CD4-positive, alpha-beta T cell treated with Interferon gamma for 1 hour (primary cell): ENCODE measurements around the gene CACNA1I.

Source experiments
- DNase-seq: peaks from one replicate; pipeline ENCODE4 v3.0.0-alpha.2; 2020

The CACNA1I gene

DNA sequence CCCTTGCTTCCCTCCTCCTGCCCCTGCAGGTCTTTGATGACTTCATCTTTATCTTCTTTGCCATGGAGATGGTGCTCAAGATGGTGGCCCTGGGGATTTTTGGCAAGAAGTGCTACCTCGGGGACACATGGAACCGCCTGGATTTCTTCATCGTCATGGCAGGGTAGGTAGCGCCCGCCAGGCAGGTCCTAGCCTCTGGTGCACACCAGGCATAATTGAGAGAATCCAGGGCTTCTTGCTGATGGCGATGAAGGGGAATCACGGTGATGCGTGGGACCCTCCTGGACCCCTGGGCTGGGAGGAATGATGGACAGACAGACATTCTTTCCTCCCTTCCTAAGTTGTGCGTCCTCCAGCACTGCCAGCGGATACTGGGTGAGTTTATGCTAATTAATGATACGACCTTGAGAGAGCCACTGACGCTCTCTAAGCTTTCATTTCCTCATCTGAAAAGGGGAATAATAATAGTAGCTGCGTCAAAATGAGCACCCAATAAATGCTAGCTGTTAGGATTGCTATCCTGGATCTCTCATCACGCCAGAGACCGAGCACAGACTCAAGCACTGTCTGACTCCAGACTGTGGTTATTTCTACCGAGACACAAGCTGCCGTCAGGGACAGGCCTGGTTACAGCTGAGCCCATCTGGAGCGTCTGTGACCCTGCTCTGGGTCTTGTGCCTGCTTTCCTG is 30.1 kb downstream of the CACNA1I start:
- DNase-seq, result peak; percentile 12

DNA sequence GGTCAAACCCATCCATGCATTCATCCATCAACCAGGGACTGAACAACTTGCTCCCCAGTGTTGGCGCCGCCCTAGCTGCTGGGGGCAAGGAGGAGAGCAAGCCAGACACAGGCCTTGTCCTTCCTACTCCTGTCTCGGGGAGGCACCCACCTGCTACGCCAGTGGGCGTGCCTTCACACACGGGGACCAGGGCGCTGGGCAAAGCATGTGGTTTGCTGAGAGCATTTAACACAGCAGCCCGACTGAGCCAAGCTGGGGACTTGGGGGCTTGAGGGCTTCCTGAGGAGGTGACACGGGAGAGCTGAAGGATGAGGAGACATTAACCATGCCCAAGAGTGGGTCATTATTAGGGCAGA is 30.6 kb downstream of the CACNA1I start:
- peak; percentile 22 for DNase-seq

DNA sequence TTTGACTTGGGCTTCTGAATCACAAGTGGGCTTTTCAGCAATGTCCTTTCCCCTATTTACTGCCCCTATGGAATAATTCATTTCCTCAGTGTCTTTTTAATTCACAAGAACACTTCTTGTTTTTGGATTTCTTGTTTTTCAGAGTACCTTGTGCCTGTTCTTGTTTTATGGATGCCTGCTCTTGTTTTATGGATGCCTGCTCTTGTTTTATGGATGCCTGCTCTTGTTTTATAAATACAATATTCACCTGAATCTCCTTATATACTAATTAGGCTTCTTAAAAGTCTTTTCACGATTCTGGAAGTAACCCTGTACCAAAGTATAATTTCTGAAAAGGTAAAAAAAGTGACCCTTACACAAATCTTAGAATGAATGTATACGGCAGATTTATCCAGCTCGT is 32.8 kb downstream of the CACNA1I start:
- DNase-seq, result no peak

DNA sequence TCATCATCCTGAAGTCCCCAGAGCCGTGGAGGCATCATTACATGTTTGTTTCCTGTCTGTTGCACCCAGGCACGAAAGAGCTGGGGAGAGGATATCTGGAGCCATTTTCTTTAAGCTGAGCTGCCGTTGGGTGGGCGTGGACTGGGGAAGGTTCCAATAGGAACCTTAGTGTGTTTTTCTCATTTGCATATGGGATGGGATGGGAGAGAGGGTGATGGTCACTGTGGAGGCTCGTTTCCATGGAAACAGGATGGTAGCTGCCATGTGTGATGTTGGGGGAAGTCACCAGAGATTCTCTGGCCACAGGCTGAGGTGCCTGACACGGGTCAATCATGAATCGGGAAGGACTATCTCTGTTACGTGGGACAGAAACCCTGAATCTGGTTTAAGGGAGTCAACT is 39.7 kb downstream of the CACNA1I start:
- no peak for DNase-seq

DNA sequence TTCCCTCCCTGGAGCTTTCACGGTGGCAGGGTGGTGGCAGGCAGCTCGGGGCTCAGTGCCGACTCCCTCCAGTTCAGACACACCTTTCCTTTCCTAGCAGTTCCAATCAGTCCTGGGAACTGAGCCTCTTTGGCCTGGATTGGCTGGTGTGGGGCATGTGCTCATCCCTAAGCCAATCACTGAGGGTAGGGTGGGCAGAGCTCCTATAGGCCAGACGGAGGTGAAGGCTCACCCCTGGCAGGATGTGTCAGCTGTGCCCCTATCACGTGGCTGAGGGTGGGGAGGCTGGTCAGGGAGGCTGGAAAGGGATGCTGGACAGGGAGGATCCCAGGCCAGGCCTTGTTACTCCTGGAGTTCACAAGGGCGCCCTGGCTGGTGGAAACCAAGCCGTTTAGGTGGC is 40.2 kb downstream of the CACNA1I start:
- DNase-seq, result no peak

DNA sequence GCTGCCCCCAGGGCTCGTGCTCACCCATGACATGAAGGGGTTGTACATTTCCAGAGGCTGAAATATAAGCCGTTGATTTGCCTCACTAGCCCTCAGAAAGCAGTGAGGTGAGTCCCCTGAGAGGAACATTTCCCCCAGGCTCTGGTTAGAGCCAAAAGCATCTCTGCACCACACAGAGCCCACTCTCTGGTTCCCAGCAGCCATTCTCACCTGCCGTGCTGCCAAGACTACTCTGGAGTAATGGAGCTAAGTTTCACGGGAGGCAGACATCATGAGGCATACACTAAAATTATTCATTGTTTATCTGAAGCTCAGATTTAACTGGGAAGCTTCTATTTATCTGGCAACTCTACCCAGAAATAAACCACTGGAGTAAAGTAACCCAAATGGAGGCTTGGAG is 40.8 kb downstream of the CACNA1I start:
- DNase-seq, result no peak

DNA sequence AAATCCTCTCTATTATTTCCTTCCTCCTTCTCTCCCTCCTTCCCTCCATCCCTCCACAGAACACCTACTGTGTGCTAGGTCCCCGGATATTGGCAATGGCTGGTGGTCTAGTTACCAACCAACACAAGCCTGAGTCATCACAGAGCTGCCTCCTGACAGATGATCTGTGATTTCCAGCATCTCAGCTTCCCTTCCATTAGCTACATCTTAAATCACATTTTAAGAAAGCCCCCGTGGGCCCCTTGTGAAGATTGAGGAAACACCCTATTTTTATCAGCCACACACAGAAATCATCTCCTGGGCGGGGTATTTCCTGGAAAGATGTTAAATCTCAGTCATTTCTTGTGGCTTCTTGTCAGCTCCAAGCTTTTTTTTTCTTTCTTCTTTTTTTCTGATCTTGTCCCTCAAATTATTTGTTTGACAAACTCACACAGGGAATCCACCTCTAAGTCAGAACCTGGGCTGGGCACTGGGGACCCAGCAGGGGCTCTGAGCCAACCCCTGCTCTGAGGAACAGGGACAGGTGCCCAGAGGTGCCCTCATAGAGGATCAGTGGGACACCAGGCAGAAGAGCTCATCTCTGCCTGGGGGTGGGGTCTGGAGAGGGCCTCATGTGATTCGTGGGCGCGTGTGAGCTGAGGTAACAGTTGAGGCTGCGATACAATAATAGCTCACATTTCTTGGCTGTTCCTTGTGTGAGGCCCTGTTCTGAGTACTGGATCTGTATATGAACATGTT is 42.4 kb downstream of the CACNA1I start:
- no peak for DNase-seq

DNA sequence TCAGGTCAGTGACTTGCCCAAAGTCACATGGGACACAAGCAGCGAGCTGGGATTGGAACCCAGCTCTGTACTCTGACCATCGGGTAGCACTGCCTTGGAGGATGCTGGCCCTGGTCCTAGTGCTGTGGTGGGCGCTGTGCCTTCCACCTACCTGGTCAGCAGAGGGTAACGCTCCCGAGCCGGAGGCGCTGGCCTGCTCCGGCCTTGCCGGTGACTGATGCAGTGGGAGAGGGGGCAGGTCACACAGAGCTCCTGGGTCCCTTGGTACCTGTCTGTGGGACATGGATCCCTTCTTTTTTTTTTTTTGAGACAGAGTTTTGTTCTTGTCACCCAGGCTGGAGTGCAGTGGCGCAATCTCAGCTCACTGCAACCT is 43.0 kb downstream of the CACNA1I start:
- DNase-seq, result no peak

DNA sequence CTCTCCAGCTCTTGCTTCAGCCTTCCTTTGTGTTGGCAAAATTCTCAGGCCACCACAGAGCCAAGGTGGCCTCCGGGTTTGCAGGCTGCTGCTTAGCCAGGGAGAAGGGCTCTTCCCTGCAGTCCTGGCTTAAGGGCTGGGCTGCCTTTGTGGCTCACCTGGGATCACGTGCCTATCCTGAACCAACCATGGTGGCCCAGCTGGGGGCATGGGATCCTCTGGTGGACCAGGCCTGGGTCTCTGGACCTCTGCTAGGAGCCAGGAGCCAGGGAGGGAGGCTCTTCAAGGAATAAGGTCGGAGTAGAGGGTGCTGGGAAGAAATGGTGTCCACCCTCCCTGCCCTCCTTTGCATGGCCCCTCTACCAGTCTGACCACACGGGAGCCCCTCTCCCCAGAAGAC is 43.9 kb downstream of the CACNA1I start:
- DNase-seq, result no peak

DNA sequence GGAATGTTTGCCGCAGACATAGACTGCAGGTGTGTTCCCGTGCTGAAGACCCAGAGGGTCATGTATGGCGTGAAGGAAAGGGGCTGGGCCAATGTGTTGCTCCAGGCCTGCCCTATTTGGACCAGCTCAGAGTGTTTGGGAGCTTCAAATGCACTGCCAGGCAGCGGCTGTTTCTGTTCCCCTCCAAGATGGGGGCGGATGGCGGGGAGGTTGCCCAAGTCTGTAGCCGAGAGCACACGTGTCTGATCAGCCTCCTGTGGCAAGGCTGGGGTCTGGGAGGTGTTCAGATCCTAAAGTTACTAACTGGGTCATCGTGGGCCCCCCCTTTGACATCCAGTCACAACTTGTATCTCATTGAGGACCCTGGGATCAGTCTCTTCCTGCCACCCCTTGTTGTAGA is 45.5 kb downstream of the CACNA1I start:
- no peak for DNase-seq

DNA sequence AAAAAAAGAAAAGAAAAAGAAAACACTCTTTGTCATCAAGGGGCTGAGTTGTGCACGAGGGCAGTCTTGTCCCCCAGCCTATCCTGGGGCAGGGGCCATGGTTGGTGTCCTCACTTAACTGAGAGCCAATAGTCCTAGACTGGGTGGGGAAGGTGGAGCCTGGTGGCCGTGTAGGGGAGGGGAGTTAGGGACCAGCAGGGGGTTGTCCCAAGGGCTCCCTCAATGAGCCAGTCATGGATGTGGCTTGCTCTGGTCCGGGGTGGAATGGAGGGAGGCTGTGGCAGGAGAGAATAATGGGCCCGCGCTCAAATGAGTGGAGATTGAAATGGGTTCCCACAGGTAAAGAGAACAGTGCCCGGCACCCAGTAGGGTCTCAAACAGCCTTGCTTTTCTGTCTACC is 46.2 kb downstream of the CACNA1I start:
- no peak for DNase-seq

DNA sequence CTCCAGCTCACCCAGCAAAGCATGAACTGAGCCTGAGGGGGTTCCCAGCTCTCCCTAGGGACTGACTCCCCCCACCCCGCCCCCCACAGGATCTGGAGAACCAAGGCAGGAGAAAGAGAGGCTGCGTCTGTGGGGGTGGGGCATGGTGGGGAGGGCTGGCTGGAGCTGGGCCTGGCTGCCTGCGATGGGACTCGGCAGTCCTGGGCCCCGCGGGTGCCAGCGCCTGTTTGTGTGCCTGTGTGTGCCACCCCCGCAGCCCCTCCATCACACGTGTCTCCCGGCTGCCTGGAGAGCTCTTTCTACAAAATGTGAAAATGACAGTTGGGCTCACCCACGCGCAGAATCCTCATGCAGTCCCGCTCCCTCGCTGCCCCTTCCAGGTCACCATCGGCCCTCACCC is 46.8 kb downstream of the CACNA1I start:
- no peak for DNase-seq

DNA sequence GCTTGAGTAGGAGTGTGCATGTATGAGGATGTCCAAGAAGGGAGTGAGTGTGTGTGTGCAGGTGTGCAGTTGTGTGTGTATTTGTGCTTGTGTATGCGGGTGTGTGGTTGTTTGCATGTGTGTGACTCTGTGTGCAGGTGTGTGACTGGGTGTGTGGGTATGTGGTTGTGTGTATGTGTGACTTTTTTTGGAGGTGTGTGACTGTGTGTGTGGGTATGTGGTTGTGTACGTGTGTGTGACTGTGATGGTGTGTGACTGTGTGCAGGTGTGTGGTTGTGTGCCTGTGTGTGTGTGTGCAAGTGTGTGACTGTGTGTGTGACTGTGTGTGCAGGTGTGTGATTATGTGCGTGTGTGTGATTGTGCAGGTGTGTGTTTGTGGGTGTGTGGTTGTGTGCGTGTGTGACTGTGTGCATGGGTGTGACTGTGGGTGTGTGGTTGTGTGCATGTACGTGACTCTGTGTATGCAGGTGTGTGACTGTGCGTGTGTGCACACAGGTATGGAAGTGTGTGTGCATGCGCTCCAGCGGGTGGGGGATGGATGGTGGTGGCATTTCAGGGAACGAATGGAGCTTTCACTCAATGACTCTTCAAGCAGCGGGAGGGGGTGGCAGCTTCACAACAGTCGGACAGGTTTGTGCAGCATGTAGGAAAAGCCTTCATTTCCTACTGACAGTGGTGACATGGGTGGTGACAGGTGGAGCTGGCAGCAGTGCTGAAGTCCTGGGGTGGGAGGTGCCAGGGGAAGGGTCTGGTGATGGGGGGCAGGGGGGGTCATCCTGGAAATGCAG is 47.6 kb downstream of the CACNA1I start:
- DNase-seq, result no peak

DNA sequence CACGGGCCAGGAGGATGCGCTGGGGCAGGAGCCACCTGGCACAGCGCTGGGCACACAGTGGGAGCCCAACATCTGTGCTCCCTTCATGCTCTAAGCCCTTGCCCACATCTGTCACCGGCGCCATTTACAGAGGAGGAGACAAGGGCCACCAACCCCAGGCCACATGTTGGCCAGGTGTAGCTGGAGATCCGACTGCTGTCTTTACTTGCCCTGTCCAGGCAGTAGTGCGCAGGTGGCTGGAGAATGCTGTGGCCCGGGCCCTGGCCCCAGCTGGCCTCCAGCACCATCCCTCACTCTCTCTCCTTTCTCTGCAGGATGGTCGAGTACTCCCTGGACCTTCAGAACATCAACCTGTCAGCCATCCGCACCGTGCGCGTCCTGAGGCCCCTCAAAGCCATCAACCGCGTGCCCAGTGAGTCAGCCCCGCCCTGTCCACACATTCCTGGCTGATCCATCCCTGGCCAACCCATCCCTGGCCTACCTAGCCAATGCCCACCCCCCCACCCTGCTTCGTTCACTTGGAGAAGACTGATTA is 48.5 kb downstream of the CACNA1I start:
- no peak for DNase-seq

DNA sequence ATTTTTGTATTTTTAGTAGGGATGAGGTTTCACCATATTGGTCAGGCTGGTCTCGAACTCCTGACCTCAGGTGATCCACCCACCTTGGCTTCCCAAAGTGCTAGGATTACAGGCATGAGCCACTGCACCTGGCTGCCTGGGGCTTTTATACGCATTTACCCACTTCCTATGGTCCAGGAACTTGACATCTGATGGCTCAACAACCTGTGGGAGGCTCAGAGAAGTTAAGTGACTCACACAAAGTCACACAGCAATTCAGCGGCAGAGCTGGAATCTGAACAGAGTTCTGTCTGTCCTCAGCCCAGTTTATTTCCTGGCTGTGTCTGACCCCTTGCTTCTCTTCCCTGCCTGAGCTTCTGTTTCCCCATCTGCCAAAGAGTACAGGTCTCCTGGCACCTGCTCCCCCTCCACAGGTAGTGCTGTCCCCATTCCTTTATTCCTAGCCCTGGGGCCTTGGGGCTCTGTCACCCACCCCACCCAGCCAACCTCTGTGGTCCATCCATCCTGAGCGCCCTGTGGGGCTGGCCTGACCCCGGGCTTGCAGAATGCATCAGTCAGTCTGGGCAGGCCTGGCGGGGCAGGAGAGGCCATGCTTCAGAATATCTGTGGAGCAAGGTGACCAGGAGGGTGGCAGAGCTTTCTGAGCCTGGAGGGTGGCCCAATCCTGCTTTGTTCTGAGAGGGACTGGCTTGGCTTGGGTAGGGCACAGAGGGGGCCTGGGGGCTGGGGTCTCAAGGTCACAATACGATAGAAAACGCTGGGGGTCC is 50.6 kb downstream of the CACNA1I start:
- DNase-seq, result no peak

DNA sequence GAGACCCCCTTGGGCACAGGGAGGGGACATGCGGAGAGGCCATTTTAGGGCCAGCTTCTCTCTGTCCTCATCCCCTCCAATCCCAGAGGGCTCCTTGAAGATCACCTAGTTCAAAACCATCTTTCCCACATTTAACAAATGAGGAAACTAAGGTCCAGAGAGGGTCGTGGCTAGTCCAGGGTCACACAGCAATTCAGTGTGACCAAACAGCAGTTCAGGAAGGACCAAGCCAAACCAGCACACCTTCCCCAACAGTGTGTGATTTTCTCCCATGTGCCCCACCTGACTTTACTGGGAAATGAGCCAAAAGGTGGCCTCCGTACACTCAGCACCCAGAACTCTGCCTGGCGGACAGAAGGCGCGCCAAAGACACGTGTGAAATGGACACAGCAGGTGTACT is 51.3 kb downstream of the CACNA1I start:
- DNase-seq, result no peak

DNA sequence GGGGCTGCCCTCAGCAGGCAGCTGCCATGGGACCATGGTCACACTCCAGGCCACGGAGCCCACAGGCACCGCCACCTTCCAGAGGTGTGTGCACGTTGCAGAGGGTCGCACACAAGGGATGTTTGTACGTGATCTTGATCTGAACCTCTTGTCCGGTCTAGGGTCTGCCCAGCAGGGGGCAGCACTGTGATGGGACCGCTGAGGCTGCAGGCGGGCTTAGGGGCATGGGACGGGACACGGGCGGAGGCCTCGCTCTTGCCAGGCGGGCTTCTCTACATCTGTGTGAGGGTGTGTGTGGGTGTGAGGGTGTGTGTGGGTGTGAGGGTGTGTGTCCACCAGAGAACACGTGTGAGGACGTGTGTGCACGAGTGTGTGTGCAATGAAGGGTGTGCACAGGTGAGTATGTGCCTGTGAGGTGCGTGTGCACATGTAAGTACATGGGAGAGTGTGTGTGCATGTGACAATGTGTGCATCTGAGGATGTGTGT is 52.4 kb downstream of the CACNA1I start:
- peak; percentile 57 for DNase-seq

DNA sequence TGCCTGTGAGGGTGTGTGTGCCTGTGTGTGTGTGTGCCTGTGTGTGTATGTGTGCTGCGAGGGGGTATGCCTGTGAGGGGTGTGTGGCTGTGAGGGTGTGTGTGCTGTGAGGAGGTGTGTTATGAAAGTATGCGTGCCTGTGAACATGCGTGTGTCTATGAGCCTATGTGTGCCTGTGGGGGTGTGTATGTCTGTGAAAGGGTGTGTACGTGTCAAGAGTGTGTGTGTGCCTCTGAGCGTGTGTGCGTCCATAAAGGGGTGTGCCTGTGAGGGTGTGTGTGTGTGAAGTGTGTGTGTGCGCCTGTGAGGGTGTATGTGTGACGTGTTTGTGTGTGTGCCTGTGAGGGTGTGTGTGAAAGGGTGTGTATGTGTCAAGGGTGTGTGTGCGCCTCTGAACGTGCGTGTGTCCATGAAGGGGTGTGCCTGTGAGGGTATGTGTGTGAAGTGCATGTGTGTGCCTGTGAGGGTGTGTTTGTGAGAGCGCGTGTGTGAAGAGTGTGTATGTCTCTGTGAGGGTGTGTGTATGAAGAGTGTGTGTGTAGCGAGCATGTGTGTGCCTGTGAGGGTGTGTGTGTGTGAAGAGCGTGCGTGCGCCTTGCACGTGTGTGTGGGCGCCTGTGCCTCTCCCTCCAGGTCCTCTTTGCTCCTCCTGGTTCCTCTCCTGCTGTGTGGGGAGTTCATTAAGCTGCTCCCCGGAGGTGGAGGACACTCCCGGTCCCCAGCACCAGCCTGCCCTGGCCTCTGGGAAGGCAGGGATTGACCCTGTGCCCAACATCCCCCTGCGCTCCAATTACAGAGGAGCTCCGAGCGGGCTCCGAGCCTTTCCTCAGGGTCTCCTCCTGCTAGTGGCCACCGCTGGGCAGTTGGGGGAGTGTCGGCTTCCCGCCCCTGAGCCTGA is 53.3 kb downstream of the CACNA1I start:
- DNase-seq, result no peak

DNA sequence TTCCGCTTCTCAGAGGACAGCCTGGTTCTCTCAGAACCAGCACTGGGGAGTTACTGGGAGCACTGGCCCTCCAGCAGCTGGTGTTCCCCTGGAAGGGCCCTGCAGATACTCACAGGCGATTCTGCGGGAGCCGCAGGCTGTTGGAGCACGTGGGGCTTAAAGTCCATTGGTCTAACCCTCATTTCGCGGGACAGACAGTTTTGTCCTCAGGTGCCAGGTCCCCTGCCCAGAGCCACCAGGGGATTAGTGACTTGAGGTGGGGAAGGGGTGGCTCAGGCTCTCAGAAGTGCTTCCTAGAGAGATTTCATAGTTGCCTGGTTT is 53.9 kb downstream of the CACNA1I start:
- no peak for DNase-seq

DNA sequence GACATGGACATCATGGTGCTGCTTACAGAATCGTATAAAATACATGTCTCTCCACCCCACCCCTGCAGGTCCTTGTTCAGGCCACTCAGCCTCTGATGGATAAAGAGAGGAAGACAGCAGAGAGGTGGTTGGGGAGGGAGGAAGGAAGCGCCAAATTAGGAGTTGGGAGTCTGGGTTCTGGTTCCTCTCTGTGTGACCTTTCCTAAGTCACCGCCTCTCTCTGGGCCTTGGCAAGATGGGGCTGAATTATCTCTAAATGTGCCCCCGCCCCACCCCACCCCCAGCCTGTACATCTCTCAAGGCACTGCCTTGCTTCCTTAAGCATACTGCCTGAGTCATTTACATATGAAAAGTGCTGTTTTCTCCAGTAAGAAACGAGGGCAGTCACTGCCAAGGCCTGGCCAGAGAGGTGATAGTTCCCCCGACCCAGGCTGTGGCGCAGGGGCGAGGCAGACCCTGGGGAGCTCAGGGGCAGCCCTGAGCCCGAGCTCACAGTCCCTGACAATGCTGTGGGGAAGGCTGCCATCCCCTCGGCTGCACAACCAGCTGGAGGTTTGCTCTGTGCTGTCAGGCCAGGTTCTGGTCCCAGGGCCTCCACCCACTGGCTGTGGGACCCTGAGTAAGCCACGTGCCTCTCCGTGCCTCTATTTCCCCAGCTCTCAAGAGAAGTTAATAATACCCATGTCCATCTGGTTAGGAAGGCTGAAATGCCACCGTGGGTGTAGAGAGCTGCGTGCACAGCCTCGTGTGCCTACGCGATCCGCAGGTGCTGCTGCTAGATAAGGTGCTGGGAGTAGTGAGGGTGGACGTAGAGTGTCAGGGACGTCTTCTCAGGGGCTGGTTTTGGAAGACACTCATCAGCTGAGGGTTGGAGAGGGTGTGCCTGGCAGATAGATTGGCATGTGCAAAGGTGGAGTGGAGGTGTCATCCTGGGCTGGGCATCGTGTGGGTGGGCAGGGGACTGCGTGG is 55.3 kb downstream of the CACNA1I start:
- DNase-seq, result no peak

DNA sequence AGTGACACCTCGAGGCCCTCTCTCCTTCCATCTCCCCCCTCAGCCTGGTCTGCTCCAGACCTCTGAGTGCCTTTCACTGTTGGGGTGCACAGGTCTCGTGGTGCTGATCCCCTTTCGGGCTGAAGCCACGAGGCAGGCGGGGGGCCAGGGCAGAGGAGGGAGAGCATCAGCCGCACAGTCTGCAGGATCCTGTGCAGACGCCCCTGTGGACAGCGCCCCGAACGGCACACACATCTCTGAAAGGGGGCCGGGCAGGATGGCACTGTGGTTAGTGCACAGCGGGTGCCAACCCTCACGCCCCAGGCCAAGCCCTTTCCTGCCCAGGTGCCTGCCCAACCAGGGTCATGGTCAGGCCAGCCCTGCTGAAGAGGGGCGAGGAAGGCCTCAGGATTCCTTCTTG is 56.7 kb downstream of the CACNA1I start:
- DNase-seq, result no peak
